Stomach (tissue), 4 donors: ENCODE measurements around the gene CREB5.

Source experiments
- POLR2A ChIP-seq, 4 donors: fragments of 450-650 bp; IDR thresholded peaks; one replicate each; pipeline ENCODE4 v1.6.1; 2016; ENCODE audit warnings: antibody characterized with exemption in 4 of 4, control low read depth in 2 of 4, mild to moderate bottlenecking in 1 of 4, moderate library complexity in 1 of 4
- TF ChIP-seq, protein P1 (sequence below), 7 experiments: fragments of 450-650 bp in 4 of 7; fragments of 200-600 bp in 3 of 7; sonication (generic) in 3 of 7; IDR thresholded peaks; one replicate each; pipeline ENCODE4 v1.5.1; 2016 to 2019; ENCODE audit warnings: antibody characterized with exemption in 7 of 7, control low read depth in 2 of 7, mild to moderate bottlenecking in 1 of 7

- TF ChIP-seq, protein P1, sequence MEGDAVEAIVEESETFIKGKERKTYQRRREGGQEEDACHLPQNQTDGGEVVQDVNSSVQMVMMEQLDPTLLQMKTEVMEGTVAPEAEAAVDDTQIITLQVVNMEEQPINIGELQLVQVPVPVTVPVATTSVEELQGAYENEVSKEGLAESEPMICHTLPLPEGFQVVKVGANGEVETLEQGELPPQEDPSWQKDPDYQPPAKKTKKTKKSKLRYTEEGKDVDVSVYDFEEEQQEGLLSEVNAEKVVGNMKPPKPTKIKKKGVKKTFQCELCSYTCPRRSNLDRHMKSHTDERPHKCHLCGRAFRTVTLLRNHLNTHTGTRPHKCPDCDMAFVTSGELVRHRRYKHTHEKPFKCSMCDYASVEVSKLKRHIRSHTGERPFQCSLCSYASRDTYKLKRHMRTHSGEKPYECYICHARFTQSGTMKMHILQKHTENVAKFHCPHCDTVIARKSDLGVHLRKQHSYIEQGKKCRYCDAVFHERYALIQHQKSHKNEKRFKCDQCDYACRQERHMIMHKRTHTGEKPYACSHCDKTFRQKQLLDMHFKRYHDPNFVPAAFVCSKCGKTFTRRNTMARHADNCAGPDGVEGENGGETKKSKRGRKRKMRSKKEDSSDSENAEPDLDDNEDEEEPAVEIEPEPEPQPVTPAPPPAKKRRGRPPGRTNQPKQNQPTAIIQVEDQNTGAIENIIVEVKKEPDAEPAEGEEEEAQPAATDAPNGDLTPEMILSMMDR (IDR thresholded peaks at IDR 0.05): no peak
- TF ChIP-seq POLR2A (IDR thresholded peaks at IDR 0.05): no peak
Observed at GRCh38 chr7:28570113-28570969, 158.0 kb downstream of the CREB5 start.
